ENCODE data around the gene ETV2. TPM values are rescaled to one million over a fixed set of nuclear protein-coding genes. Genes with fewer than 3 reads are reported as not detected.

ETV2 gene
- total and polyA plus RNA-seq, 2 of the 4 experiments (the other 2 are of a cell fraction) = 1.2 TPM; not detected in 1

DNA sequence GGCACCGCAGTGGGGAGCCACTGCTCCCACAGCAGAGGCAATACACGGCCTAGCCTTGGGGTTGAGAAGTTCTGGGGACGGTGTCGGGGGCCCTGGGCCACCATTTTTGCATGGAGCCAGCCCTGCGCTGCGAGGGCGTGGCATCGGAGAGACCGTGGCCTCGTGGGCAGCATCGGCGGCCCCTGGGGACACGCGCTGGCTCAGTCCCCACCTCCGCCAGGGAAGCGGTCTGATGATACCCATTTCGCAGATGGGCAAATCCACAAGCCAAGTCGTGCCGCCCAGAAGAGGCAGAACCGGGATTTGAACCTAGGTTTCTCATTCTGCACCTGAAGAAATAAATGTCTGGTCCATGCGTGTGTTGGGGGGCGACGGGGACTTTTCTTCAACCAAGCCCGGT lies 23.6 kb downstream of the ETV2 start:
- intact Hi-C loops (cut with micrococcal nuclease) = no loop called here
- peaks cover 0 to 4% of the 10 kb centered on the region in 2 experiments; a peak in 1 of 4 replicates for H3K79me1 ChIP-seq (ENCODE audit: low read depth in 1 of 2, low read length in 2 of 2)
- in situ Hi-C loops (cut with MboI; ENCODE audit: low sequenced_read_pairs) = no loop called here
- no TSS peak for BruUV-seq (replicated peaks)
- WGBS, 2 experiments (ENCODE audit: extremely low coverage in 2 of 2, insufficient read length in 1 of 2) = 97% methylated on average over 24 of the region's 24 CpGs; no CpG with 5 or more reads in 1 of the 2 experiments
- H2BK15ac ChIP-seq (ENCODE audit: low read depth, low read length) = no peak overlapping the region
- H2BK5ac ChIP-seq (ENCODE audit: low read depth, low read length, poor library complexity, severe bottlenecking) = no peak overlapping the region
- H2AK9ac ChIP-seq (replicated peaks; ENCODE audit: low read depth, low read length, poor library complexity) = no peak overlapping the region
- H2BK120ac ChIP-seq (ENCODE audit: low read depth, low read length) = no peak overlapping the region
- H2BK20ac ChIP-seq (ENCODE audit: low read depth, low read length) = no peak overlapping the region
- no peak overlapping the region for H3K27ac ChIP-seq (ENCODE audit: insufficient read depth, low read length)
- H3K4me1 ChIP-seq (ENCODE audit: control insufficient read depth, insufficient read depth, low read length) = no peaks in the 10 kb centered on the region
- H3K4ac ChIP-seq (ENCODE audit: low read depth, low read length) = no peak overlapping the region
- CTCF ChIA-PET = no interaction called here
- H2AFZ ChIP-seq (replicated peaks; ENCODE audit: low read length, poor library complexity) = no peak overlapping the region
- no peak overlapping the region for H4K91ac ChIP-seq (ENCODE audit: insufficient read depth, low read depth, low read length)
- H3K9ac ChIP-seq (ENCODE audit: low read depth, low read length) = no peak overlapping the region
- dilution Hi-C loops (cut with HindIII; ENCODE audit: low sequenced_read_pairs, unreplicated experiment) = no loop called here
- H4K8ac ChIP-seq (ENCODE audit: low read depth in 2 of 2, low read length in 2 of 2) = no peak overlapping the region
- H3K23ac ChIP-seq (ENCODE audit: low read depth, low read length) = no peak overlapping the region
- no peak overlapping the region for H3K18ac ChIP-seq (ENCODE audit: low read depth, low read length)
- no peak overlapping the region for H2AK5ac ChIP-seq (ENCODE audit: low read depth, low read length)
- TF ChIP-seq RCOR1 (IDR thresholded peaks at IDR 0.05; ENCODE audit: insufficient replicate concordance, low read length) (no peak), MAZ (IDR thresholded peaks at IDR 0.05; ENCODE audit: borderline replicate concordance, low read depth, low read length) (no peak), CHD1 (IDR thresholded peaks at IDR 0.05; ENCODE audit: low read depth, low read length) (no peak), RAD21 (IDR thresholded peaks at IDR 0.05; ENCODE audit: low read length) (no peak)
- no peak overlapping the region for H4K5ac ChIP-seq (ENCODE audit: low read depth, low read length)
- no peak overlapping the region for H3K14ac ChIP-seq (replicated peaks; ENCODE audit: low read depth, low read length)
- H3K9me1 ChIP-seq (ENCODE audit: insufficient read depth, low read length) = no peaks in the 10 kb centered on the region
- H3K36me3 ChIP-seq (ENCODE audit: control insufficient read depth, insufficient read depth, low read length) = peaks cover 24% of the 10 kb centered on the region
- H3K56ac ChIP-seq (ENCODE audit: extremely low read depth, insufficient read depth, low read length) = no peak overlapping the region
- no peak overlapping the region for H3K4me3 ChIP-seq (ENCODE audit: insufficient read depth, low read depth, low read length)
- ATAC-seq (ENCODE audit: low read depth) (no peak), DNase-seq (no peak)
- POLR2A ChIA-PET (ENCODE audit: unreplicated experiment) = no interaction called here
- H3K9me3 ChIP-seq (ENCODE audit: control insufficient read depth, insufficient read depth, low read length) = no peaks in the 10 kb centered on the region
- peaks cover 5% of the 10 kb centered on the region; the same call in 1 of the 2 replicates for H3K27me3 ChIP-seq (ENCODE audit: control insufficient read depth, insufficient read depth, low read length)
- H4K20me1 ChIP-seq (ENCODE audit: insufficient read depth, low read length) = 0 out of 2 replicates have a peak, but pooled peaks cover 7% of the 10 kb centered on the region
- no peak overlapping the region for H3K4me2 ChIP-seq (ENCODE audit: low read depth, low read length)
